ENCODE measurements around the gene ACSS1.

The ACSS1 gene

GRCh38 chr20:25077610-25078169 is 19.8 kb upstream of the ACSS1 start:
- no peak for DNase-seq

GRCh38 chr20:25076731-25077609 is 19.0 kb upstream of the ACSS1 start:
- DNase-seq: no peak

DNA sequence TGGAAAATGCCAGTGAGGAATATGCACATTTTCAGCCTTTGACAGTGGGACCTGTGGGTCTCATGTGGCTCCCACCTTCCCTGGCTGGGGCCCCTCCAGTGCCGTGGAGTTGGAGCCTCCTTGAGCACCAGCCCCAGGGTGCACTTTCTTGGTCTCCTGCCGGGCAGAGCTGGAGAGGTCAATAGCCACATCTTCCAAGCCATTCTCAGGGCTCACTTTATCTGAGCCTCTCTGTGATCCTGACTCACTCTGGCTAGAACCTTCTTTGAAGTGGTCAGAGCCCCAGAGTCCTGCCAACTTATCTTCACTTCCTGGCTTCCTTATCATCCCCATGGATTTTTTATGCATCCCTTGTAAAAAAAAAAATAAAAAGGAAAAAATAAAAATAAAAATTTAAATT is 18.3 kb upstream of the ACSS1 start:
- DNase-seq: no peak

- DNase-seq: no peak
These were observed 15.6 kb upstream of the ACSS1 start for GRCh38 chr20:25073544-25073943.

GRCh38 chr20:25072226-25072811 is 14.4 kb upstream of the ACSS1 start:
- DNase-seq: no peak

- no peak for DNase-seq
These were observed 13.8 kb upstream of the ACSS1 start for GRCh38 chr20:25071734-25072133.

DNA sequence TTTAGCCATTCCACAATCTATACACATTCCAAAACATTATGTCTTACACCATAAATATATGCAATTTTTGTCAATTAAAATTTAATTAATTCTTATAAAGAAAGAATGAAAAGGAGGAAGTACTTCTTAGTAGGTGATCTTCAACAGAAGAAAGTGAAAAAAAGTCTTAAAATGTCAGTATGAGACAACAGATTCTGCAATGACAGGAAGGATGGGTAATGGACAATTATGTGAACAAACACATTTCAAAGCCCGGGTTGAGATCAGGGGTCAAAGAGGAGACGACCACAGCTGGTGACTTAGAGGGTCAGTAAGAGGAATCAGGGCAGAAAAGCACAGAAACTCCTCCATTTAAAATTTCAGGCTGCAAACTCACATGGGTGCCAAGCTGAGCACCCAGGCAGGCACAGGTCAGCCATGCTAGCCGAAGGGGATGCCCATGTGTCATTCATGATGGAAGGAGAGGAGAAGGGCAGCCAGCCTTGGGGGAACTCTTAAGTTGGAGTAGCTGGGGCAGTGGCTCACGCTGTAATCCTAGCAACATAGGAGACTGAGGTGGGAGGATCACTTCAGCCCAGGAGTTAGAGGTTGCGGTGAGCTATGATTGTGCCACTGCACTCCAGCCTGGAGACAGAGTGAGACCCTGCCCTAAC is 13.0 kb upstream of the ACSS1 start:
- no peak for DNase-seq

GRCh38 chr20:25067102-25067987 is 9.4 kb upstream of the ACSS1 start:
- DNase-seq: no peak

DNA sequence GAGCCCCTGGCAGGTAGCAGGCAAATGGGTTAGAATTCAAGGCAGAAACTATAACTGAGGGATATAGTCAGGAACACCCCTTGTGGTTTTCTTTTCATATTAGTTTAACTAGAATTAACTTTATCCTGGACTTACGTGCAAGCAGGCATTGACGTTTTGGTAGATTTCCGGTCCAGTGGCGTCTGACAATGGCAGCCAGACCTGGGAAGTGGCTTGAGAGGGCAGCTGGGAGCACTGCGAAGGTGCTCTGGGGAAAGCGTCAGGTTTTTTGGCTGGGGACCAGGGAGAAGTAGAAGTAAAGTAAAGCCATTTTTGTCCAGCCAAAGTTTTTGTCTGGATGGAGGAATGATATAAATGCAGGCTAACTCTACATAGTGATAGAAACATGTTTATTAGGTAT is 8.4 kb upstream of the ACSS1 start:
- DNase-seq: no peak

DNA sequence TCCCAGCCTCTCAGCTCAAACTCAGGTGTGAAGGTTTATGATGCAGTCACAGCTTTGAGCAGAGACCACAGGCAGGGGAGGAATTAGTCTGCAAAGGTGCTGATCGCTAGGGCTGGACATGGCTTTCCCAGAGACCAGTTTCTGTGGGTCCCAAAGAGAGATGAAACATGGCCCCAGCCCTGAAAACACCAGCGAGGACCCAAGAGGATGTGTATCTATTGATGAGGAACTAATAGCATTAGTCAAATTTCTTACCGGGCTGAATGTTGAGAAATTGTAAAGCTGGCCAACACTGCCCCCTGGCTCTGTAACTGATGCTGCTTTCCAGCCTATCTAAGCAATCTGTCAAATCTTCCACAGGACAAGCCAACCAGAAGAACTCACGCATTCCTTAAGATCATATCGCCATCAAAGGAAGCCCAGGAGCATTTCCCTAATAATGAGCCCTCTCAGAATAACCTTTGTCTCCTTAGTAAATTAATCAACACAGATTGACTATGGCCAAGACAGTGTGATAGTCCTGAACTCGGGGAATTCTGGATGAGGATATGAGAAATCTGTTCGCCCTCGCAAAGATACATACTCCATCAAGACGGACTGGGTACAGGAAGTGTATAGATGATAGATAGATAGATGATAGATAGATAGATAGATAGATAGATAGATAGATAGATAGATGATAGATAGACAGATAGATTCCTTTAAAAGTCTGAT is 7.8 kb upstream of the ACSS1 start:
- peak; percentile 11 to 38 (median 28) for DNase-seq

DNA sequence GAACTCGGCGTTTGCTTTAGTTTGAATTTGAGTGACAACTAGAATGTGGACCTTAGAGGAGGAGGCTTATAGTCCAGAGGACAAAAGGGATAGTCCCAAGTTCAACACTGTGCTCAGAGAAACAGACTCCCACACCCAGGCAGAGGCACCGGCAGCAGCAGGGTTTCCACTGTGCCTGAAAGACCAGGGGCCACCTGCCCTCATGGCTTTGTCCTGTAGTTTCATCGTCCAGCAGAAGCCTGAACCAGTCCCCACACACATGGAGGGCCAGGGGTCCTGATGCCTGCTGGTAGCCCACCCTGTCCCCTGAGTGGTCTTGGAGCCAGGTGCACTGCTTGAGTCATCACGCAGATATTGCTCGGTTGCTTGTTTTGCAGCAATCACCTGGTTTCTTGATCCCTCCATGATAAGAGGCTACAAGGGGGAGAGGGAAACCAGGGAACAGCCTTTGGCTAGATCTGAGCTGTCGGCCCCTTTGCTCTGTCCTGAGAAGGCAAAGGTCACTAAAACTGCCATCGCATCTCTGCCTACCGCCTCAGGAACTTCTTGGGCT is 7.2 kb upstream of the ACSS1 start:
- DNase-seq: no peak

DNA sequence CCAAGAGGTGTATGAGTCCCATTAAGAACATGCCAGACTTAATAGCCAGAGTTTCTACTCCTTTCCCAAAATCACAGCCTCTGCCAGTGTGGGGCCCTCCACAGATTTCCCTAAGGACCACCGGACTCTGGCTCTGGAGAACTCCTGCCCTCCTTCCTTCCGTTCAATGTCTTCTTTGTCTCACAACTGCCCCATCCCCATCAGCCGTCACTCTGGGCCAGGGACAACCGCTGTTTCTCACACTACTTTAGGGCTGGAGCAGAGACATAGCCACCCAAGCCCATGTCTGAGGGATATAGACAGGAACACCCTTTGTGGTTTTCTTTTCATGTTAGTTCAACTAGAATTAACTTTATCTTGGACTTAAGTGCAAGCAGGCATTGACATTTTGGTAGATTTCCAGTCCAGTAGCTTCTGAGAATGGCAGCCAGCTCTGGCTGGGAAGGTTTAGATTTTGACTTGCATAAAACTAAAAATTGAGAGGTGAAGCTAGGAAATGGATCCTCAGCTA is 6.7 kb upstream of the ACSS1 start:
- DNase-seq: no peak

GRCh38 chr20:25063981-25064380 is 6.0 kb upstream of the ACSS1 start:
- no peak for DNase-seq

GRCh38 chr20:25063546-25063945 is 5.6 kb upstream of the ACSS1 start:
- DNase-seq: no peak

GRCh38 chr20:25062841-25063240 is 4.9 kb upstream of the ACSS1 start:
- no peak for DNase-seq

- DNase-seq: no peak
These were observed 4.0 kb upstream of the ACSS1 start for GRCh38 chr20:25061821-25062530.

DNA sequence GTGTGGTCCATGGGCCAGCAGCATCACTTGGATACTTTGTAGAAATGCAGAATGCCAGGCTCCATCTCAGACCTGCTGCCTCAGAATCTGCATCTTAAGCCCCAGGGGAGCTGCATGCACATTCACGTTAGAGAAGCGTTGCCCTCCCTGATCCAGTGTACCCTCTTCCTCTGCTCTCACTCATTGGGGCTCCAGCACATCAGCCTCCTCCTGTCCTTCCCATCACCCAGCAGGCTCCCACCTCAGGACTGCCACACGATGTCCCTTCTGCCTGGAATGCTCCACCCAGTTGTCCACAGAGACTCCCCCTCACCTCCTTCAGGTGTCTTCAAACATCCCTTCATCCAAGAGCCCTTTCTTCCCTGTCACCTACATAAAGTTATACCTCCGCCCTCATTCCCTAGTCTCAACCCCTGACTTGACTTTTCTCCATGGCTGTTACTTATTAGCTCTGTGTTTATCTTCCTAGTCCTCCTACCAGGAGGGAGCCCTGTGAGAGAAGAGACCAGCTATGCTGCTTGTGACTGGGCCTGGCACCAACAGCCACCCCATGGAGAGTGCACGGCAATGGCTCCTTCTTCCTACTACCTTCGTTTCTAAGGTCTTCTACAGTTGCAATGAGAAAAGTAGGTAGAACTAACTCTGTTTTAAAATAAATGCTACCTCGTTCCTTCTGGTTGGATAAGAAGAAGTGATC is 3.3 kb upstream of the ACSS1 start:
- no peak for DNase-seq

DNA sequence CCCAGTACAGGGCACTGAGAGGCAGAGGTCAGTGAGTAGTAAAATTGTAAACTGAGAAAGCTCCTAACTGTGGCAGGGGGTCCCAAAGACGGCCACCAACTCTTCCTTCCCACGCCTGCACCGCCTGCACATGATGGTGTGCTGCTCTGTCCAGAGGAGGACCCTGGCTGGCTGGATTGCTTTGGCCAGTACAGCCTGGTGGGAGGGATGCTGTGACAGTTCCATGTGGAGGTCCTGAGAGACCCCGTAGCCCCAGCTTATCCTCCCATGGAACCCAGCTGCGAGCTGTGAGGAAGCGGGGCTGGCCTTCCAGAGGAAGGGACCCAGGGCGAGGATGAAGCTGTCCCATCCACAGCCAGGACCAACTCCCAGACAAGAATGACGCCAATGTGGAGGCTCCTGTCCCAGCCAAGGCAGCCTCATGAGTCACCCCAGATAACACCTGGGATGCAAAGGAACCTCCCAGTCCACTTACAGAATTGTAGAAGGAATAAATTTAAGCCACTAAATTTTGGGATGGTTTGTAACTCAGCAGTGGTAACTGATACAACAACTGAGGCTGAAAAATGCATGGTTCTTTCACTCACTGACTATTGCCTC is 2.0 kb upstream of the ACSS1 start:
- DNase-seq: no peak

All from activated CD4-positive, CD25-positive, alpha-beta regulatory T cell (primary cell).